Measurements from ENCODE around the gene CPSF4. TPM values are rescaled to one million over a fixed set of nuclear protein-coding genes. Genes with fewer than 3 reads are reported as not detected.

The CPSF4 gene
- total RNA-seq, 1 donor, result 101 TPM

GRCh38 chr7:99392659-99393354 is 45.9 kb upstream of the CPSF4 start:
- Histone ChIP-seq H3K4me2 (ENCODE audit: insufficient read depth, low read length) (peak overlapping the region; percentile 61), H3K27ac (ENCODE audit: low read depth, low read length) (no peak overlapping the region), H3K27me3 (ENCODE audit: insufficient read depth, low read length) (no peaks in the 10 kb centered on the region), H3K9me3 (ENCODE audit: low read depth, low read length) (no peaks in the 10 kb centered on the region), H3K36me3 (ENCODE audit: insufficient read depth, low read length) (peaks cover 82% of the 10 kb centered on the region), H3K79me2 (ENCODE audit: insufficient read depth, low read length) (peaks cover 31% of the 10 kb centered on the region), H3K4me3 (ENCODE audit: insufficient read depth, low read length) (peak overlapping the region; percentile 33), H4K20me1 (ENCODE audit: insufficient read depth, low read length) (peaks cover 27% of the 10 kb centered on the region), H2AFZ (ENCODE audit: low read length) (no peak overlapping the region), H3K4me1 (ENCODE audit: insufficient read depth, low read length) (no peaks in the 10 kb centered on the region)
- TF ChIP-seq, protein P1, sequence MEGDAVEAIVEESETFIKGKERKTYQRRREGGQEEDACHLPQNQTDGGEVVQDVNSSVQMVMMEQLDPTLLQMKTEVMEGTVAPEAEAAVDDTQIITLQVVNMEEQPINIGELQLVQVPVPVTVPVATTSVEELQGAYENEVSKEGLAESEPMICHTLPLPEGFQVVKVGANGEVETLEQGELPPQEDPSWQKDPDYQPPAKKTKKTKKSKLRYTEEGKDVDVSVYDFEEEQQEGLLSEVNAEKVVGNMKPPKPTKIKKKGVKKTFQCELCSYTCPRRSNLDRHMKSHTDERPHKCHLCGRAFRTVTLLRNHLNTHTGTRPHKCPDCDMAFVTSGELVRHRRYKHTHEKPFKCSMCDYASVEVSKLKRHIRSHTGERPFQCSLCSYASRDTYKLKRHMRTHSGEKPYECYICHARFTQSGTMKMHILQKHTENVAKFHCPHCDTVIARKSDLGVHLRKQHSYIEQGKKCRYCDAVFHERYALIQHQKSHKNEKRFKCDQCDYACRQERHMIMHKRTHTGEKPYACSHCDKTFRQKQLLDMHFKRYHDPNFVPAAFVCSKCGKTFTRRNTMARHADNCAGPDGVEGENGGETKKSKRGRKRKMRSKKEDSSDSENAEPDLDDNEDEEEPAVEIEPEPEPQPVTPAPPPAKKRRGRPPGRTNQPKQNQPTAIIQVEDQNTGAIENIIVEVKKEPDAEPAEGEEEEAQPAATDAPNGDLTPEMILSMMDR (IDR thresholded peaks at IDR 0.05; ENCODE audit: extremely low read depth, low read depth, low read length), result no peak
- DNase-seq (ENCODE audit: insufficient read length, low spot score, missing footprints), result peak; percentile 84

DNA sequence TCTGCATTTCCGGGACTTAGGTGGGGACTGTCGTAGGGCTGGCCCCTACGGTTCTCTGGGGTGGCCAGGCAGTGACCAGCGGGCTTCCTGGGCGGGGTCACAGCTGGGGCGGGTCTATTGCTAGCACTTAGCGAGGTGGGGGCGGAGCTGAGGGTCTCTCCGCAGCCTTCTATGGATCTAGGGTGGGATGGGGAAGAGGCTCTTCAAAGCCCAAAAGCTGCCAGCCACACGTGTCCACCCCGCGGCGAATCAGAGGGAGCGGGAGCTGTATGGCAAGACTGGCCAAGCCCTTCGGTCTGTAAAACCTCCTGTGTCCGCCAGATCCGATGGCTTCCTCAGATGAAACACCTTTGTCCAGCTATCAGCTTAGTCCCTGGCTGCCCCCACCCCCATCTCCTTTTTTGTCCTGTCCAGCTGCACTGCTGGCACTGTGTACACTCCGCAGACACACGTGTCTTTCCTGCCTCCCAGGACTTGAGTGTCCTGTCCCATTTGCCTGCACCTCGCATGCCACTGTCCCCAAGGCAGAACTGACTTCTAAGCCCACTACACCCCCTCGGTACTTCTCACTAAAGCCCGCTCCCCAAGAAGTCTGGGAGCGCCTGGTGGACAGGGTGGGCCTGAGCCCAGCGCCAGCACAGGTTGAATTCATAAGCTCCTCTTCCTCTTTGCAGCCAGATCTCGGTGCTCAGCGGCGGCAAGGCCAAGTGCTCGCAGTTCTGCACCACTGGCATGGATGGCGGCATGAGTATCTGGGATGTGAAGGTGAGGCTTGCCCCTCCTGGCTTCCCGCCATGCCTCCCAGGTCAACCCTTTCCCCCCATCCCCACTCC is 45.2 kb upstream of the CPSF4 start:
- Histone ChIP-seq H3K9me3 (ENCODE audit: low read depth, low read length) (no peaks in the 10 kb centered on the region), H3K36me3 (ENCODE audit: insufficient read depth, low read length) (peaks cover 79% of the 10 kb centered on the region), H3K27ac (ENCODE audit: low read depth, low read length) (no peak overlapping the region), H3K27me3 (ENCODE audit: insufficient read depth, low read length) (no peaks in the 10 kb centered on the region), H3K4me1 (ENCODE audit: insufficient read depth, low read length) (no peaks in the 10 kb centered on the region), H3K4me2 (ENCODE audit: insufficient read depth, low read length) (peak overlapping the region; percentile 61), H3K4me3 (ENCODE audit: insufficient read depth, low read length) (no peak overlapping the region), H2AFZ (ENCODE audit: low read length) (no peak overlapping the region), H4K20me1 (ENCODE audit: insufficient read depth, low read length) (peaks cover 27% of the 10 kb centered on the region), H3K79me2 (ENCODE audit: insufficient read depth, low read length) (peaks cover 31% of the 10 kb centered on the region)
- TF ChIP-seq, protein P1 (IDR thresholded peaks at IDR 0.05; ENCODE audit: extremely low read depth, low read depth, low read length), result no peak
- DNase-seq (ENCODE audit: insufficient read length, low spot score, missing footprints), result peak; percentile 85

DNA sequence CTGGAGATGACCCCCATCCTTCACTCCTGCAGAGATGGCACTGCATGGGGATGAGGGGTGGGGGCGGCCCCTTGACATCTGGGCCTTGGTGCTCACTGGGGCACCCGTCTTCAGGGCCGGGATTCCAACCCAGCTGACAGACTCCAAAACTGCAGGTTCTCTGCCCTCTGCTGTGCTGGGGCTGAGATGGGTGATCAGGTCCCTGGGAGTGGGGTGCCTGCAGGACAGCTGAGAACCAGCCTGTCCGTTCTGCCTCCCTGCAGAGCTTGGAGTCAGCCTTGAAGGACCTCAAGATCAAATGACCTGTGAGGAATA is 44.6 kb upstream of the CPSF4 start:
- Histone ChIP-seq H4K20me1 (ENCODE audit: insufficient read depth, low read length) (peaks cover 27% of the 10 kb centered on the region), H3K4me1 (ENCODE audit: insufficient read depth, low read length) (no peaks in the 10 kb centered on the region), H3K9me3 (ENCODE audit: low read depth, low read length) (no peaks in the 10 kb centered on the region), H3K27ac (ENCODE audit: low read depth, low read length) (no peak overlapping the region), H3K36me3 (ENCODE audit: insufficient read depth, low read length) (peaks cover 79% of the 10 kb centered on the region), H3K4me2 (ENCODE audit: insufficient read depth, low read length) (no peak overlapping the region), H3K4me3 (ENCODE audit: insufficient read depth, low read length) (no peak overlapping the region), H2AFZ (ENCODE audit: low read length) (no peak overlapping the region), H3K79me2 (ENCODE audit: insufficient read depth, low read length) (peaks cover 31% of the 10 kb centered on the region), H3K27me3 (ENCODE audit: insufficient read depth, low read length) (no peaks in the 10 kb centered on the region)
- peak; percentile 68 for DNase-seq (ENCODE audit: insufficient read length, low spot score, missing footprints)
- TF ChIP-seq, protein P1 (IDR thresholded peaks at IDR 0.05; ENCODE audit: extremely low read depth, low read depth, low read length), result no peak
